PC-9 (cell line): ENCODE data around the gene EPB42. TPM values are rescaled to one million over a fixed set of nuclear protein-coding genes. Genes with fewer than 3 reads are reported as not detected.
"Not testable (repeated sequence)": the region's sequence is repeated elsewhere in the genome, so short reads cannot be mapped to it uniquely, and the experiment has no call there.

Source experiments
- BruUV-seq: library from RNA; stranded (reverse); fragments of 400-500 nt; replicated peaks from 2 replicates; lab custom pipeline; 2021; lab: Mats Ljungman, UMichigan
- CTCF ChIA-PET: fragments of 300-600 bp; sonication (Branson Sonifier 250); formaldehyde crosslinking; loops from one replicate; lab custom pipeline; 2022; ENCODE audit warnings: antibody characterized with exemption; lab: Charles Lee
- POLR2A ChIA-PET: fragments of 300-600 bp; sonication (Branson Sonifier 250); formaldehyde crosslinking; loops from one replicate; lab custom pipeline; 2022; ENCODE audit warnings: antibody characterized with exemption; ENCODE audit not compliant: unreplicated experiment; lab: Charles Lee
- DNase-seq, 2 experiments: peaks; one replicate each; pipeline versions ENCODE4 v3.0.0 to v3.0.0-alpha.2; 2015 to 2022; ENCODE audit warnings: mixed read lengths in 1 of 2
- H2AFZ ChIP-seq: fragments of 200-600 bp; sonication (generic); 2 replicates; pipeline ENCODE4 v1.8.1; 2017; ENCODE audit warnings: antibody characterized with exemption
- H3F3A ChIP-seq: fragments of 200-600 bp; sonication (generic); 2 replicates; pipeline ENCODE4 v1.8.1; 2017; ENCODE audit warnings: antibody characterized with exemption, mild to moderate bottlenecking, low read depth; ENCODE audit not compliant: insufficient read depth
- H3K27ac ChIP-seq: fragments of 200-600 bp; sonication (generic); 2 replicates; pipeline ENCODE4 v1.6.1; 2016; ENCODE audit warnings: mixed run types
- H3K27me3 ChIP-seq: fragments of 200-600 bp; sonication (generic); 2 replicates; pipeline ENCODE4 v1.6.1; 2016; ENCODE audit warnings: low read depth, mixed run types; ENCODE audit not compliant: insufficient read depth
- H3K36me3 ChIP-seq: fragments of 200-600 bp; sonication (generic); 2 replicates; pipeline ENCODE4 v1.6.1; 2016; ENCODE audit warnings: low read depth, mixed run types
- H3K4me1 ChIP-seq: fragments of 200-600 bp; sonication (generic); replicated peaks from 2 replicates; pipeline ENCODE4 v1.6.1; 2016; ENCODE audit warnings: mixed run types; ENCODE audit not compliant: insufficient read depth
- H3K4me2 ChIP-seq: fragments of 200-600 bp; sonication (generic); 2 replicates; pipeline ENCODE4 v1.6.1; 2017; ENCODE audit warnings: mixed run types
- H3K4me3 ChIP-seq: fragments of 200-600 bp; sonication (generic); 2 replicates; pipeline ENCODE4 v1.6.1; 2016; ENCODE audit warnings: mixed run types
- H3K79me2 ChIP-seq: fragments of 200-600 bp; sonication (generic); 2 replicates; pipeline ENCODE4 v1.6.1; 2017; ENCODE audit warnings: low read depth, mixed run types
- H3K9me2 ChIP-seq: fragments of 200-600 bp; sonication (generic); 2 replicates; pipeline ENCODE4 v1.8.1; 2017; ENCODE audit warnings: mild to moderate bottlenecking; ENCODE audit not compliant: insufficient read depth
- H3K9me3 ChIP-seq: fragments of 200-600 bp; sonication (generic); 2 replicates; pipeline ENCODE4 v1.8.1; 2016; ENCODE audit warnings: low read depth; ENCODE audit not compliant: insufficient read depth
- H4K20me1 ChIP-seq: fragments of 200-600 bp; sonication (generic); 2 replicates; pipeline ENCODE4 v1.8.1; 2017; ENCODE audit not compliant: insufficient read depth
- EZH2 ChIP-seq: fragments of 200-600 bp; sonication (generic); IDR thresholded peaks from 2 replicates; pipeline ENCODE4 v1.8.0; 2017; ENCODE audit warnings: antibody characterized with exemption, low read depth
- intact Hi-C: fragments of 100-400 bp; cut with micrococcal nuclease; formaldehyde crosslinking; loops from one replicate; pipeline ENCODE4 v1.10.0; 2022; ENCODE audit not compliant: unreplicated experiment
- total RNA-seq: library from RNA; stranded (reverse); gene quantifications from 2 replicates; pipeline ENCODE4 v1.2.3, GENCODE V29; 2021
- TF ChIP-seq, protein P1 (sequence below): fragments of 200-600 bp; sonication (generic); conservative IDR thresholded peaks from 2 replicates; pipeline ENCODE4 v1.6.1; 2017; ENCODE audit warnings: mixed run types, antibody characterized with exemption, mild to moderate bottlenecking, moderate library complexity

The EPB42 gene
- total RNA-seq, 1 experiment from 2014 or later = not detected

DNA sequence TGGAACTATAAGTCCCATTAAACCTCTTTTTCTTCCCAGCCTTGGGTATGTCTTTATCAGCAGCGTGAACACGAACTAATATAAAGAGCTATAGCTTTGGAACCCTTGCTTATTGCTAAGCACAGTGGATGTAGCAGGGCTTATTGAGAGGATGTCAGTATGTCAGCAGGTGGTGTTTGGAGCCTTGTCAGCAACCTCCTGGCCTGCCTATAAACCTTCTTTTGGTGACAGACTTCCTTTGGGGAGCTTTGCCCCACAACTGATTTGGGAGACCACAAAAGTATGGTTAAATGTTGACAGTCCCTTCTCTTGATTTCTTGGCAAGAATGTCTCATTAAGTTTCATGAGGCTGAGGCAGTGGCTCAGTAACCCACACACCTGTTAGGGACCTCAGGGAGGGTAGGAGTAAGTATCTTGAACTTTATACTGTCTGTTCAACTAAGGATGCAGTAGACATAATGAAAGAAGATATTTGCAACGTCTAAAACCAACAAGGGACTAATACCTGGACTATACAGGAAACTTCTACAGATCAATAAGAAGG lies 20.8 kb downstream of the EPB42 start:
- no peak for DNase-seq
- Histone ChIP-seq H2AFZ (no peak overlapping the region), H3K4me2 (no peak overlapping the region), H3F3A (no peaks in the 10 kb centered on the region), H3K79me2 (no peaks in the 10 kb centered on the region), H3K9me2 (no peaks in the 10 kb centered on the region), H3K27me3 (no peaks in the 10 kb centered on the region), H3K4me3 (no peak overlapping the region), H3K36me3 (no peaks in the 10 kb centered on the region), H3K27ac (no peak overlapping the region), H3K4me1 (no peaks in the 10 kb centered on the region), H4K20me1 (no peaks in the 10 kb centered on the region), H3K9me3 (no peaks in the 10 kb centered on the region)
- ChIA-PET POLR2A (no interaction called here), CTCF (no interaction called here)
- intact Hi-C loops = no loop called here
- TF ChIP-seq, protein P1, sequence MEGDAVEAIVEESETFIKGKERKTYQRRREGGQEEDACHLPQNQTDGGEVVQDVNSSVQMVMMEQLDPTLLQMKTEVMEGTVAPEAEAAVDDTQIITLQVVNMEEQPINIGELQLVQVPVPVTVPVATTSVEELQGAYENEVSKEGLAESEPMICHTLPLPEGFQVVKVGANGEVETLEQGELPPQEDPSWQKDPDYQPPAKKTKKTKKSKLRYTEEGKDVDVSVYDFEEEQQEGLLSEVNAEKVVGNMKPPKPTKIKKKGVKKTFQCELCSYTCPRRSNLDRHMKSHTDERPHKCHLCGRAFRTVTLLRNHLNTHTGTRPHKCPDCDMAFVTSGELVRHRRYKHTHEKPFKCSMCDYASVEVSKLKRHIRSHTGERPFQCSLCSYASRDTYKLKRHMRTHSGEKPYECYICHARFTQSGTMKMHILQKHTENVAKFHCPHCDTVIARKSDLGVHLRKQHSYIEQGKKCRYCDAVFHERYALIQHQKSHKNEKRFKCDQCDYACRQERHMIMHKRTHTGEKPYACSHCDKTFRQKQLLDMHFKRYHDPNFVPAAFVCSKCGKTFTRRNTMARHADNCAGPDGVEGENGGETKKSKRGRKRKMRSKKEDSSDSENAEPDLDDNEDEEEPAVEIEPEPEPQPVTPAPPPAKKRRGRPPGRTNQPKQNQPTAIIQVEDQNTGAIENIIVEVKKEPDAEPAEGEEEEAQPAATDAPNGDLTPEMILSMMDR = no peak
- no peak for TF ChIP-seq EZH2
- no TSS peak for BruUV-seq

DNA sequence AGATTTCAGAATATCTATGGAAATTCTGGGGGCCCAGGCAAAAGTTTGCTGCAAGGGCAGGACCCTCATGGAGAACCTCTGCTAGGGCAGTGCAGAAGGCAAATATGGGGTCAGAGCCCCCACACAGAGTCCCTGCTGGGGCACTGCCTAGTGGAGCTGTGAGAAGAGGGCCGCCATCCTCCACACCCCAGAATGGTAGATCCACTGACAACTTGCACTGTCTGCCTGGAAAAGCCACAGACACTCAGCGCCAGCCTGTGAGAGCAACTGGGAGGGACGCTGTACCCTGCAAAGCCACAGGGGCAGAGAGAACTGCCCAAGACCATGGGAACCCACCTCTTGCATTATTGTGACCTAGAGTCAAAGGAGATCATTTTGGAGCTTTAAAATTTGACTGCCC lies 21.8 kb downstream of the EPB42 start:
- Histone ChIP-seq H3K9me2 (no peaks in the 10 kb centered on the region), H4K20me1 (no peaks in the 10 kb centered on the region), H3K4me1 (no peaks in the 10 kb centered on the region), H3K9me3 (no peaks in the 10 kb centered on the region), H2AFZ (no peak overlapping the region), H3F3A (no peaks in the 10 kb centered on the region), H3K36me3 (0 out of 2 replicates have a peak, but pooled peaks cover 6% of the 10 kb centered on the region), H3K4me3 (no peak overlapping the region), H3K27me3 (no peaks in the 10 kb centered on the region), H3K4me2 (no peak overlapping the region), H3K79me2 (no peaks in the 10 kb centered on the region), H3K27ac (no peak overlapping the region)
- intact Hi-C loops = no loop called here
- BruUV-seq = no TSS peak
- no peak for DNase-seq
- TF ChIP-seq, protein P1 = no peak
- TF ChIP-seq EZH2 = no peak
- ChIA-PET CTCF (no interaction called here), POLR2A (no interaction called here)

DNA sequence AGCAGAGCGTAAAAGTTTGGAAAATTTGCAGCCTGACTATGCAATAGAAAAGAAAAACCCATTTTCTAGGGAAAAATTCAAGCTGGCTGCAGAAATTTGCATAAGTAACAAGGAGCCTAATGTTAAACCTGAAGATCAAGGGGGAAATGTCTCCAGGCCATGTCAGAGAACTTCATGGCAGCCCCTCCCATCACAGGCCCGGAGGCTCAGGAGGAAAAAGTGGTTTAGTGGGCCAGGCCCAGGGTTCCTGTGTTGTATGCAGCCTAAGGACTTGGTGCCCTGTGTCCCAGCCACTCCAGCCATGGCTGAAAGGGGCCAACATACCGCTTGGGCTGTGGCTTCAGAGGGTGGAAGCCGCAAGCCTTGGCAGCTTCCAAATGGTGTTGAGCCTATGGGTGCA lies 22.3 kb downstream of the EPB42 start:
- CTCF ChIA-PET, H3K36me3 ChIP-seq, BruUV-seq, intact Hi-C loops, H3K4me1 ChIP-seq, POLR2A ChIA-PET, H3K79me2 ChIP-seq, H3K9me3 ChIP-seq, H3K4me3 ChIP-seq, H3K9me2 ChIP-seq, H3F3A ChIP-seq, H3K4me2 ChIP-seq, DNase-seq, H3K27me3 ChIP-seq, H2AFZ ChIP-seq, H3K27ac ChIP-seq, H4K20me1 ChIP-seq: not testable (repeated sequence)

DNA sequence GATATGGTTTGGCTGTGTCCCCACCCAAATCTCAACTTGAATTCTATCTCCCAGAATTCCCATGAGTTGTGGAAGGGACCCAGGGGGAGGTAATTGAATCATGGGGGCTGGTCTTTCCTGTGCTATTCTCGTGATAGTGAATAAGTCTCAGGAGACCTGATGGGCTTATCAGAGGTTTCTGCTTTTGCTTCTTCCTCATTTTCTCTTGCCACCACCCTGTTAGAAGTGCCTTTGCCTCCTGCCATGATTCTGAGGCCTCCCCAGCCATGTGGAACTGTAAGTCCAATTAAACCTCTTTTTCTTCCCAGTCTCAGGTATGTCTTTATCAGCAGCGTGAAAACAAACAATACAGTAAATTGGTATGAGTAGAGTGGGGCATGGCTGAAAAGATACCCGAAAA lies 23.0 kb downstream of the EPB42 start:
- H3F3A ChIP-seq, H4K20me1 ChIP-seq, BruUV-seq, H3K4me3 ChIP-seq, H2AFZ ChIP-seq, H3K4me1 ChIP-seq, DNase-seq, H3K79me2 ChIP-seq, CTCF ChIA-PET, H3K27ac ChIP-seq, intact Hi-C loops, H3K27me3 ChIP-seq, H3K36me3 ChIP-seq, POLR2A ChIA-PET, H3K9me2 ChIP-seq, H3K4me2 ChIP-seq, H3K9me3 ChIP-seq: not testable (repeated sequence)
